IPS-11a (cell line): ENCODE results near the gene HPS5.
"Not testable (repeated sequence)": the region's sequence is repeated elsewhere in the genome, so short reads cannot be mapped to it uniquely, and the experiment has no call there.

Experiments
- H3K4me3 ChIP-seq: one replicate; pipeline ENCODE4 v1.5.1; 2013; ENCODE audit warnings: low read depth, low read length, control low read depth

Gene HPS5

GRCh38 chr11:18321969-18322711 is at the start of gene HPS5, which contains the start of gene GTF2H1:
HPS5 (minus strand) TSS chr11:18322140; CDS start chr11:18317858, 4,282 bp downstream.
GTF2H1 (plus strand) TSS chr11:18322567; CDS start chr11:18333075, 10,508 bp downstream.
- peak within 1 kb of the TSS; percentile 95 for H3K4me3 ChIP-seq

- H3K4me3 ChIP-seq, result no peak overlapping the region
Observed at GRCh38 chr11:18371279-18371678, 49.3 kb upstream of the HPS5 start.

GRCh38 chr11:18369398-18369797 is 47.5 kb upstream of the HPS5 start:
- no peak overlapping the region for H3K4me3 ChIP-seq

GRCh38 chr11:18368221-18368620 is 46.3 kb upstream of the HPS5 start:
- H3K4me3 ChIP-seq, result no peak overlapping the region

- H3K4me3 ChIP-seq, result no peak overlapping the region
Observed at GRCh38 chr11:18367431-18367830, 45.5 kb upstream of the HPS5 start.

GRCh38 chr11:18366286-18366685 is 44.3 kb upstream of the HPS5 start:
- no peak overlapping the region for H3K4me3 ChIP-seq

GRCh38 chr11:18365741-18366140 is 43.8 kb upstream of the HPS5 start:
- no peak overlapping the region for H3K4me3 ChIP-seq

- no peak overlapping the region for H3K4me3 ChIP-seq
Observed at GRCh38 chr11:18364495-18365073, 42.6 kb upstream of the HPS5 start.

GRCh38 chr11:18361154-18361553 is 39.2 kb upstream of the HPS5 start:
- H3K4me3 ChIP-seq, result no peak overlapping the region

- H3K4me3 ChIP-seq, result no peak overlapping the region
Observed at GRCh38 chr11:18358646-18359045, 36.7 kb upstream of the HPS5 start.

- no peak overlapping the region for H3K4me3 ChIP-seq
Observed at GRCh38 chr11:18352581-18352980, 30.6 kb upstream of the HPS5 start.

GRCh38 chr11:18347471-18348125 is 25.7 kb upstream of the HPS5 start:
- no peak overlapping the region for H3K4me3 ChIP-seq

- no peak overlapping the region for H3K4me3 ChIP-seq
Observed at GRCh38 chr11:18332891-18333290, 11.0 kb upstream of the HPS5 start.

GRCh38 chr11:18332302-18332701 is 10.4 kb upstream of the HPS5 start:
- H3K4me3 ChIP-seq, result no peak overlapping the region

- no peak overlapping the region for H3K4me3 ChIP-seq
Observed at GRCh38 chr11:18330921-18331320, 9.0 kb upstream of the HPS5 start.

- H3K4me3 ChIP-seq, result no peak overlapping the region
Observed at GRCh38 chr11:18329196-18329870, 7.4 kb upstream of the HPS5 start.

- H3K4me3 ChIP-seq, result no peak overlapping the region
Observed at GRCh38 chr11:18324381-18324780, 2.4 kb upstream of the HPS5 start.

GRCh38 chr11:18323881-18324280 is 1.9 kb upstream of the HPS5 start:
- H3K4me3 ChIP-seq, result not testable (repeated sequence)

GRCh38 chr11:18322818-18323570 is 1.1 kb upstream of the HPS5 start:
- H3K4me3 ChIP-seq, result peak overlapping the region; percentile 95

GRCh38 chr11:18321578-18321968 is 367 bp downstream of the HPS5 start:
- peak overlapping the region; percentile 95 for H3K4me3 ChIP-seq

GRCh38 chr11:18320617-18321016 is 1.3 kb downstream of the HPS5 start:
- no peak overlapping the region for H3K4me3 ChIP-seq
